ENCODE data around the gene KRT2.

Gene KRT2

GRCh38 chr12:52637299-52637698, 14.7 kb downstream of the KRT2 start:
- no peak for DNase-seq (ENCODE audit: low read depth)

DNA sequence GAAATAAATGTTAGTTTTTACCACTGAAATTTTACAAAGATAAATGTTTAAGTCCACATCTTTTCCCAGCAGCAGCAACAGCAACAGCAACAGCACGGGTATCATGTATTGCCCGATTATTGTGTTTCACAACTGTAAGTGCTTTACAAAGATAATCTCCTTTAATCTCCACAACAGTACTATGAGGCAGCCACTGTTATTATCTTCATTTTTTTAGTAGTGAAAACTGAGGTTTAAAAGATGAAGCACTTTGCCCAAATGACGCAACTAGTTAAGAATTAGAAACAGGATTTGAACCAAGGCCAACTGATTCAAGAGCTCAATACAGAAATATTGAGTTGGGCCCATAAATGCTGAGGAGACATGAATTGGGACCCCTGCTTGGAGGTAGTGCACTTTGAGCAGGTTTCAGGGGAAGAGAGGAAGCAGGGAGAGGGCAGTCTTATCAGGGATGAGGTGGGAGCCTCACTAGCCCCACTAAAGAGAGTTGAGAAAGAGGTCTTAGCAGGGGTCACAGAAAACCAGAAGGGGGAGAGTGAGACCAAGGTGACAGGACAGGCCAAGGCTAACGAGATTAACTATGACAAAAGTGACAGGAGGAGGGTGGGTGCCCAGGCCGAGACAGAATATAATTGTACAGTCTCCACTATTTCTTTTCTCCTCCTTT, 15.3 kb downstream of the KRT2 start:
- no peak for DNase-seq (ENCODE audit: low read depth)

GRCh38 chr12:52636189-52636588, 15.8 kb downstream of the KRT2 start:
- DNase-seq (ENCODE audit: low read depth) = no peak

- no peak for DNase-seq (ENCODE audit: low read depth)
Observed at GRCh38 chr12:52634266-52635056, 17.6 kb downstream of the KRT2 start.

GRCh38 chr12:52633383-52633782, 18.6 kb downstream of the KRT2 start:
- DNase-seq (ENCODE audit: low read depth) = no peak

GRCh38 chr12:52632656-52633055, 19.4 kb downstream of the KRT2 start:
- DNase-seq (ENCODE audit: low read depth) = no peak

GRCh38 chr12:52631676-52632459, 20.1 kb downstream of the KRT2 start:
- DNase-seq (ENCODE audit: low read depth) = no peak

DNA sequence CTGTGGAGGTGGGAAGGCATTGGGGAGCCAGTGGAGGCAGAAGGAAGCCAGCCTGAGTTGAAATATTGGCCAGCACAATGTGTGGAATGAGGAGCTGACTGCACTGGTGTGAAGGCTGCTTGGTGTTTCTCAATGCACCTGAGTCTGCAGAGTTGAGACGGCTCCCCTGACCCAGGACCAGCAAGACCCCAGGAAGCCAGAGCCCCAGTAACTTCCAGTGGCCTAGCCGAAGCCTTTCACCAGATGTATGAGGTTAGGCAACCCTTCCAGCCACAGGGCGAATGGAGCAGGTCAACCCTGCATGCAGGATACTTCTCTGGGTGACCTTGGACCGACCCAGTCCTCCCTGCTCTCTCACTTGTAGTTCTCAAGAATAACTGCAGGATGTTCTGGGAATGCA, 20.7 kb downstream of the KRT2 start:
- no peak for DNase-seq (ENCODE audit: low read depth)

DNA sequence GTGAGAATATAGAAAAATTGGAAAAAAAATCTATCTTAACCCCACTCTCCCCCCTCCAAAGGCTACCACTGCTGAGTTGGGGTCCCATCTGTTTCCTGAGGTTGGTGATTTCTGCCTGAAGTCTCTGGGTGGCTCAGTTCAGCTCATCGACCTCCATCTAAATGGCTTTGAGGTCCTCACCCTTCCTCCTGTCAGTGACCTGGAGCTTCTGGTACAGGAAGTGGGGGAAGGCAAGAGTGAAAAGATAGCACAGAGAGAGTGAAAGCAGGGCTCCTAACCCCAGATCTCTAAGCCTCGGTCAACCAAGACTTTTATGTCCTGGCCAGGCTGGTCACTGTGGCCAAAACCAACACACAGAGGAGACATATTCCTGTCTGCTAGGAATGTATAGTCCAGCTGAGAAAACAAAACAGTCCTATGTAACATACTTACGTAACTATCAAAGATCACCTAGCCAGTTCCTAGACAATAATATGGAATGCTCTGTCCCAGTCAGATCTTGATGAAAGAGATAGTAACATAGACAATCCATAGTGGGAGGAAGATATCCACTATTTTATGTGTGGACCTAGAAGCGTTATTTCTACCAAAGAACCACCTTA, 21.3 kb downstream of the KRT2 start:
- no peak for DNase-seq (ENCODE audit: low read depth)

DNA sequence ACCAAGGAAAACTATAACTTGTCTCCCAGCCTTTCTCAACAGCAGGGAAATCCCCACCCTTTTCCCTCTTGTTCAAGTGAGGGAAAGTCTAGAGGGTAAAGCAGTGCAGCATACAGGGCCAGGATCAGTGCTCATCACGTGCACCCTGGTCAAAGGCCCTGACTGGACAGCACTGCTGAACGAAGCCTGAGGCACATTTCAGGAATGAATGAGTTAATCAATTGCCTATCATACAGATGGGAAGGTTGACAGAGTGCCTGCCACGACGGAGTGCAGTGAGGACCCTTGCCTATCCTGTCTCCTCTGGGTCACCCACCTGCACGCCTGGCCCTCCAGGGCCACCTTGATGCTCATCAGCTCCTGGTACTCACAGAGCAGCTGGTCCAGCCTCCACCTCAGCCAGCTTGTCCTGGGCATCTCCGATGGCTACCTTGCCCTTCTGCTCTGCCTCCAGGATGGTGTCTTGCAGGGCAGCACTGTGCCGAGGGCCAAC, 22.0 kb downstream of the KRT2 start:
- DNase-seq (ENCODE audit: low read depth) = no peak

DNA sequence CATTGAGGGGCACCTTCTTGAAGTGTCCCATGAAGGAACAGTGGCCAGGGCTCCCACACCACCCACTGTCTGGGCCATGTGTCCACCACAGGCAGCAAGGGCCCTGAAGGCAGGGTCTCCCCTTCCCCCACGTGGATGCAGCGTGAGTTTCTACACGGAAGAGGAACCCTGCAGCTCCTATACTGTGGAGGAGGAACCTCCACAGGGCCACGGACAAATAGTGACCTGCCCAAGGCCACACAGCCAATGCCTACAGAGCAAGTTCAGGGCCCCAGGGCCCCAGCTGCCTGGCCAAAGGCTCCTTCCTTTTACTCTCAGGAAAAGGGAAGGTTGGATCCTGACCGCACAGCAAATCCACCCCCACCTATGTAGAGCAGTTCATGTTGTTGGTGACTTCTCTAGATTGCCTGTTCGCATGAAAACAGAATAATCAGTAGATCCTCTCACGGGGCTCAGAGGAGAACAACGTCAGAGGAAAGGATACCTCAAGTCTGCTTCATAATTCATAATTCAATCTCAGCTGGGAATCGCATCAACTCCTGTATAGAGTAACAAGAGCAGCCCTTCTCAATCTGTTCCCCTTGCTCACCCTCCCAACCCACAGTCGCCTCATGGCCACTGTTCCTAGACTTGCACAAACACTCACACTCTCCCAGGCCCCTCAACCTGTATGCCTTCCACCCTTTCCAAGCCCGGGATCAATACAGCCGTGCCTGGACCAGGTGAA, 22.6 kb downstream of the KRT2 start:
- DNase-seq (ENCODE audit: low read depth) = no peak

- no peak for DNase-seq (ENCODE audit: low read depth)
Observed at GRCh38 chr12:52628841-52629240, 23.2 kb downstream of the KRT2 start.

DNA sequence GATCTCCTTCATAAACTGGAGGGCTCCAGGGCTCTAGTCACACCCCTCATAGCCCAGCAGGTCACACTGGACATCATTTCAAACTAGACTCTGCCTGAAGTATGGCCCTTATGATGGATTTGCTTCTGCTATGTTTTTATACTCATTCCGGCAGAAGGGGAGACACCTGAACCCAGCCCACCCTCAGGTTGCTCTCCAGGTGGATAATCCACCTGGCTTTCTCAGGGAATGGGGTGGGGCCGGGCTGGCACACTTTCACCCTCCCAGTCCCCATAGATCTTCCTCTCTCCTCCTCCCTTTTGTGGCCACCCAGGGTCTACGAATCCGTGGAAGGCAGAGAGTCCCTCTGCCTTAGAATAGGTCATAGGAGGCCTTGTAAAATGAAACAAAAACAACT, 23.9 kb downstream of the KRT2 start:
- no peak for DNase-seq (ENCODE audit: low read depth)

- no peak for DNase-seq (ENCODE audit: low read depth)
Observed at GRCh38 chr12:52627395-52628110, 24.5 kb downstream of the KRT2 start.

- DNase-seq (ENCODE audit: low read depth) = no peak
Observed at GRCh38 chr12:52622349-52622748, 29.7 kb downstream of the KRT2 start.

DNA sequence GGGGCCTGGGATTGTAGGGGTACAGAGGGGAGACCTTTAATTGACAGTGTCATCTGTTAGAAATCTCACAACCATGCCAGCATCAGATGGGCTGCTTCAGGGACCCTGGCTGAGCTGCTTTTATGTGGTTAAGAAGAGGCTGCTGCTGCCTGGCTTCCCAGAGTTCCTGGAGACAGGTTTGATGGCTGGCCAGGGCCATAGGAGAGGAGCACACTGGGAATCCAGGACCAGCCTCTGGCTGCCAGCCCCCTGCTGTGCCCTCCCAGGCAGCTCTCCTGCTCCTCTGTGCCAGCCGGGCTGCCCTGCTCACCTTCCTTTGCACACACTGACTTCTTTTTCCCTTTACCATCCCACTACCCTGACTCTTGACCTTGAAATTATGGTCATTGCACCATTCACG, 33.1 kb downstream of the KRT2 start:
- no peak for DNase-seq (ENCODE audit: low read depth)

DNA sequence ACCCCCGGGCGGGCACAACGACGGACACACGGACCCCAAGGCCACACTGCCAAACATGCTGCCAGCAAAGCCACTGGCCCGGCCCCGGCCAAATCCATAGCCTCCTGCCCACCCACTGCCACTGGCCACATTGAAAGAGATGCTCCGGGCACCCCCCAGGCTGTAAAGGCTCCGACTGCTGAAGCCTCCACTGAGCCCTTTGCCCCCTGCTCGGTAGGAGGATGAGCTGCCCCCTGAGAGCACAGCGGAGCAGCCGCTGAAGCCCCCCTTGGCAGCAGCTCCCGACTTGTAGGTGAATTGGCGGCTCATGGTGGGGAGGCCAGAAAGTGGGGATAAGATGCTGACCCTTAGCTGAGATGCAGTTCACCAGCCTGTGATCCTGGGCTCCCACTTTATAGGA, 33.8 kb downstream of the KRT2 start, which contains the start of gene KRT73:
Gene KRT73, minus strand, starts transcription at position 344 of the 400 bp plus-strand sequence. Its CDS starts 35 bp downstream, at position 309.
- DNase-seq (ENCODE audit: low read depth) = no peak

DNA sequence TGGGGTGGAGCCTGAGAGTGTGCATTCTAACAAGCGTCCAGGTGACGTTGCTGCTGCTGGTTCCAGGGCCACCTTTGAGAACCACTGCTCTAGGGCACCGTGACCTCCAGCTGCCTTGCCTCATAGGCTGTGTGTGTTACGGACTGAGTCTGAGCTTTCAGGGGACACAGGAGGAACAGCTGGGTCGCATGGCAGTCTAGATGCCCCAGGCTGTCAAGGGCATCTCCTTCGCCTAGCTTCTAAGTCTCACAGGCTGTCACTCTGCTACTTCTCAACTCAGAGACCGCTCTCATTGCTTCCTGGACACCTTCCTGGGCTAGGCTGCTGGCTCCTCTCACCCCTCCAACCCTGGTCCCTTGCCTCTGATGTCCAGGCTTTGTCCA, 34.6 kb downstream of the KRT2 start:
- DNase-seq (ENCODE audit: low read depth) = no peak

DNA sequence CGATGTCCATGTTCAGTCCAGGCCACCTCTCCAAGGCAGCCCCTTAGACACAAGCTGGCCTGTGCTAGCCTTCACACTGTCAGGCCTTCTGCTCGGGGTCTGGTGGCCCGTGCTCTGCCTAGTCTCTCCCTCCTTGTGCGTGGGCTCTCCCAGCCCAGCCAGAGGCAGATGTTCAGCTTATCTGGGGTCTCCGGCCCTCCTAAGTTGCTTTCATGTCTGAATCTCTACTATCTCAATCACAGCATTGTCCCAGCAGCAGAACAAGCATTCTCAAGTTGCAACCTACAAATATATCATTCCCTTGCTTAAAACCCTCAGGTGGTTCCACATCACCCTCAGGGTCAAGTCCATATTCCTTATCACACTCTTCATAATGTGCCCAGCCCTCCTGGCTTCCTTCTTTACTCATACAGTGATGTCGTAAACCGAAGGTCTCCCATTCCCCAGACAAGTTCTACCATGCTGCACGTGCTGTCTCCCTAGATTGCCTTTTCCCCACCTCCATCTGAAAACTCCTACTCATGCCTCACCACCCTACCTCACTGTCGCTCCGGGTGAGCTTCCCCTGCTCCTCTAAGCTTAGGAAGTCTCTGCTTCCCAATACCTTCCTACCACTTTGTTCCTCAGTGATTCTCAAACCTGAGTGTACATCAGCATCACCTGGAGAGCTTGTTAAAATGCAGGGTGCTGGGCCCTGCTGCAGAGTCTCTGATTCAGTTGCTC, 35.2 kb downstream of the KRT2 start:
- no peak for DNase-seq (ENCODE audit: low read depth)

GRCh38 chr12:52615912-52616311, 36.1 kb downstream of the KRT2 start:
- no peak for DNase-seq (ENCODE audit: low read depth)
